AG09319 (cell line): ENCODE data around the gene ZNF226.
"Not testable (repeated sequence)": the region's sequence is repeated elsewhere in the genome, so short reads cannot be mapped to it uniquely, and the experiment has no call there.

ENCODE experiments used
- DNase-seq: peaks from one replicate; pipeline ENCODE4 v3.0.0-alpha.2; 2010; ENCODE audit warnings: low read depth; ENCODE audit errors: extremely low read depth
- TF ChIP-seq, protein P1 (sequence below): IDR thresholded peaks from 2 replicates; pipeline ENCODE4 v1.5.1; 2011; ENCODE audit warnings: low read depth, mild to moderate bottlenecking, inconsistent platforms, low read length, moderate library complexity

ZNF226 gene

DNA sequence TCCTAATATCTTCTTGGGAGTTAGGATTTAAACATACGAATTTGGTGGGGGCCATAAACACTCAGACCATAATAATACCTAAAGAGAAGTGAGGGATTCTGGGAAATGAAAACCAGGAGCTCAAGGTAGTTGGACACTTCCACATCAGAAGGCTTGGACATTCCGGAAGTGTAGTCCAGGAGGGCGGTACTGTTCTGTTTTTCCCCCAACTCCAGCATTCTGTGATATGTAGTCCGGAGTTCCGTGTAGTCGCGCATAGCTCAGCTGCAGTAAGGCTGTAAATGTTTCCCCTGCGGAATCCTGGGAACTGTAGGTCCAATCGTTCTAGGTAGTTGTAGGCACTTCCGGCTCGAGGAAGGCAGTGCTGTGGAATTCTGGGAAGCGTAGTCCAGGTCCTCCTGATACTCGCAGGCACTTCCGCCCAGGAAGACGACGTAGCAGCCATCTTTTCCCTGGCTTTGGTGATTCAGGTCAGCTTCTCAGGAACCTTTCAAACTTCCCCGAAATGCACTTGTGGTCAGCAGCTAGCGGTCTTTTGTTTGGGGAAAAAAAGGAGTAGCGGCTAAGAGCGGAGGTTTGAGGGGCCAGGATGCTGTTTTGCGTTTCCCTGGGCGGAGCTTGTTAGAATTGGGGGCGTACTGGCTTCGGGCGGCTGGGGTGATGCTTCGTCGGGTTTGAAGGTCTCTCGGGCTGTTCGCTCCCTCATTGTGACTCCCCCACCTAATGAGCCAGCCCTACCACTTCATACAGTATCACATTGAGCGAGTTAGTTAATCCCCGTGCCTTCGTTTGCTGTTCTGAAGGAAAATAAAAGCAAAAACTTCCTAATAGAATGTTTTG lies at the start of gene ZNF226:
TSS of gene ZNF226 (plus strand) at position 428 of the 840 bp plus-strand sequence. CDS start 4,981 bp downstream, outside the sequence.
- TF ChIP-seq, protein P1, sequence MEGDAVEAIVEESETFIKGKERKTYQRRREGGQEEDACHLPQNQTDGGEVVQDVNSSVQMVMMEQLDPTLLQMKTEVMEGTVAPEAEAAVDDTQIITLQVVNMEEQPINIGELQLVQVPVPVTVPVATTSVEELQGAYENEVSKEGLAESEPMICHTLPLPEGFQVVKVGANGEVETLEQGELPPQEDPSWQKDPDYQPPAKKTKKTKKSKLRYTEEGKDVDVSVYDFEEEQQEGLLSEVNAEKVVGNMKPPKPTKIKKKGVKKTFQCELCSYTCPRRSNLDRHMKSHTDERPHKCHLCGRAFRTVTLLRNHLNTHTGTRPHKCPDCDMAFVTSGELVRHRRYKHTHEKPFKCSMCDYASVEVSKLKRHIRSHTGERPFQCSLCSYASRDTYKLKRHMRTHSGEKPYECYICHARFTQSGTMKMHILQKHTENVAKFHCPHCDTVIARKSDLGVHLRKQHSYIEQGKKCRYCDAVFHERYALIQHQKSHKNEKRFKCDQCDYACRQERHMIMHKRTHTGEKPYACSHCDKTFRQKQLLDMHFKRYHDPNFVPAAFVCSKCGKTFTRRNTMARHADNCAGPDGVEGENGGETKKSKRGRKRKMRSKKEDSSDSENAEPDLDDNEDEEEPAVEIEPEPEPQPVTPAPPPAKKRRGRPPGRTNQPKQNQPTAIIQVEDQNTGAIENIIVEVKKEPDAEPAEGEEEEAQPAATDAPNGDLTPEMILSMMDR: no peak

DNA sequence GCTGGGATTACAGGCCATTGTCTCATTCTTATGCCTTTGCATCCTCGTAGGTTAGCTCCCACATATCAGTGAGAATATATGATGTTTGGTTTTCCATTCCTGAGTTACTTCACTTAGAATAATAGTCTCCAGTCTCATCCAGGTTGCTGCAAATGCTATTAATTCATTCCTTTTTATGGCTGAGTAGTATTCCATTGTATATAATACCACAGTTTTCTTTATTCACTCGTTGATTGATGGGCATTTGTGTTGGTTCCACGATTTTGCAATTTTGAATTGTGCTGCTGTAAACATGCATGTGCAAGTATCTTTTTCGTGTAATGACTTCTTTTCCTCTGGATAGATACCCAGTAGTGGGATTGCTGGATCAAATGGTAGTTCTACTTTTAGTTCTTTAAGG lies 43.7 kb upstream of the ZNF226 start:
- not testable (repeated sequence) for DNase-seq

More for the DNA sequence above, at the start of gene ZNF226:
- DNase-seq: peak; percentile 97

DNA sequence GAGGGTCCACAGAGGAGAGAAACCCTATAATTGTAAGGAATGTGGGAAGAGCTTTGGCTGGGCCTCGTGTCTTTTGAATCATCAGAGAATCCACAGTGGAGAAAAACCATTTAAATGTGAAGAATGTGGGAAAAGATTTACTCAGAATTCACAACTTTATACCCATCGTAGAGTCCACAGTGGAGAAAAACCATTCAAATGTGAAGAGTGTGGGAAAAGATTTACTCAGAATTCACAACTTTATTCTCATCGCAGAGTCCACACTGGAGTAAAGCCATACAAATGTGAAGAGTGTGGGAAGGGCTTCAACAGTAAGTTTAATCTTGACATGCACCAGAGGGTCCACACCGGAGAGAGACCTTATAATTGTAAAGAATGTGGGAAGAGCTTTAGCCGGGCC lies 32.9 kb upstream of the ZNF226 start:
- DNase-seq: no peak
- TF ChIP-seq, protein P1: no peak

DNA sequence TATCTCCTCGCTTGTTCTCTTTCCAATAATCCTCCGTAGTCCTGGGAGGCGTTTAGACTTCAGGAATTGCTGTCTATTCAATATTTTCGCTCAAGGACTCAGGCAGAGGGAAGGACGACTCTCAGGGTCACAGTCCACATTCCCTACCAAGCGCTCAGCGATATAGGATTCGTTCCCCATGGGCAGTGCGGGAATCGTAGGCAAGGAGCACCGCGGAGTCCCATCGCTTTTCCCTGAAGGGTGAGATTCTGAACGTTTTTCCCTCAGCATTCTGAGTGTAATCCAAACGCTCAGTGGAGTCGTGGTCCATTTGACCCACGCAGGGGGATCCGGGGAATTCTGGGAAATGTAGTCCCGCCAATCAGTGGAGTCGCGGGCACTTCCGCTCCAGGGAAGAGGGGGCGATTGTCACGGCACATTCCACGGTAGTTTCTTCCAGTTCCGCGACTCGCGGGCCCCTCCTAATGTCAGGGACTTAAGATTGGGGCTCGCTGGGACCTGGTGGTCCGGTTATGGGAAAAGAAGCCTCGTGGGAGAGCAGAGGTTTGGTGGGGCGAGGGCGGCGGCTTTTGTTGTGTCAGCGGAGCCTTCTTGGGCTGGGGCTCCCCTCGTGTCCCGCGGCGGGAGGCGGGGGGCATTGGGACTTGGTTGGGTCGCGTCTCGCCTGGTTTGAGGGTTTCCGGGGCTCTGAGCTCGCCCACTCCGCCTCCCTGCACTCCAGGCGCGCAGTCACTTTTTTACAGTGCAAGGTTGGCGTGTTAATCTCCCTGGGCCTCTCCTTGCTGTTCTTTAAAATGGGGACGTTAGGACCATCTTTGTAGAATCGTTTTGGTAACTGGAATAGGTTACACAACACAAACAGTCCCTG lies 23.5 kb upstream of the ZNF226 start, which contains the start of gene ZNF234:
TSS of gene ZNF234 (plus strand) at position 364 of the 868 bp plus-strand sequence. CDS start 3,079 bp downstream, outside the sequence.
- TF ChIP-seq, protein P1: no peak; the same call in 1 of the 2 replicates
- peak; percentile 50 for DNase-seq

DNA sequence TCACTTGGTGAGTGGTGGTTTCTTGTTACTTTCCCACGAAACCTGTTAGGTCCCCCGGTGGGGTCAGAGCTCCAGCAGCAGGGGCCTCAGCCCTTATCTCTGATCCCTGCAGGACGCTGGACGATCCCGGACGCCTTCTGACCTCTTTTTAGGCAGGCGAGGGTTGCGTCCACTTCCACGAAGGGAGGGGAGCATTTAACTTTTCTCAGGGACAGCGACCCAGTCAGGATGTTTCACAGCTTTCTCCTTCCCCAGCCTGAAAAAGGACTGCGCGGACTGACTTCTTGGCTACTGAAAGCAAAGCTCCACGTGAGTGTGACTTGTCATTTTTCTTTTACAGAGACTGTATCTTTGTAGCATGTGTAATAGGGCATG lies 22.9 kb upstream of the ZNF226 start:
- TF ChIP-seq, protein P1: no peak
- no peak for DNase-seq

DNA sequence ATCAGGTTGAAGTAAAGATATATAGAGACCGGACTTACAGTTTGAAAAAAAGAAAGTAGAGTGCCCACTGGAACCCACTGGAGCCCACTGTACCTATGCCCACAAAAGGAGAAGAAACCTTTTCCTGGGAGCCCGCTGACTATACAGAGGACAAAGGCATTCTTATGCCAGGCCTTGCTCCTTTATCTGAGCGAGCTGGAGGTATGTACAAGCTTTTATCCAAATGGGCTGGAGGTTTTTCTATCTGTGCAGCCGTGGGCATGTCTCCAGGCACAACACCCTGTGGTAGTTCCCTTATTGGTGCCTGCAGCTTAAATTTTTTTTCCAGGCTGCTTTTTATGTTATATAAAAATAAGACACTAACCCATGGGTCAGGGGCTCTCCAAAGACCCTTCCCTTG lies 15.1 kb upstream of the ZNF226 start:
- TF ChIP-seq, protein P1: no peak
- DNase-seq: no peak

DNA sequence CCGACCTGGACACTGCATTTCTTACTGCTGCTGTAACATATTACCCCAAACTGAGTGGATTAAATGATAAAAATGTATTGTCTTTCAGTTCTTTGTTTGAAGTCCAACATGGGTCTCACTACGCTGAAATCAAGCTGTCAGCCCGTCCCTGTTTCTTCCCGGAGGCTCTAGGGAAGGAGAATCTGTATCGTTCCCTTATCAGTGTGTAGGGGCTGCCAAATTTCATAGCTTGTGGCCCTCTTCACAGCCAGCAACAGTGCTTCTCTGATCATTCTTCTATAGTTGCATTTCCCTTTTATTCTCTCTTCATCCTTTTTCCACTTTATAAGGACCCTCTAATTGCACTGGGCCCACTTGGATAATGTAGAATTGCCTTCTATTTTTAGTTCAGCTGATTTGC lies 13.4 kb upstream of the ZNF226 start:
- no peak for DNase-seq
- TF ChIP-seq, protein P1: no peak
